ENCODE results near the gene ABCF2.

The ABCF2 gene

DNA sequence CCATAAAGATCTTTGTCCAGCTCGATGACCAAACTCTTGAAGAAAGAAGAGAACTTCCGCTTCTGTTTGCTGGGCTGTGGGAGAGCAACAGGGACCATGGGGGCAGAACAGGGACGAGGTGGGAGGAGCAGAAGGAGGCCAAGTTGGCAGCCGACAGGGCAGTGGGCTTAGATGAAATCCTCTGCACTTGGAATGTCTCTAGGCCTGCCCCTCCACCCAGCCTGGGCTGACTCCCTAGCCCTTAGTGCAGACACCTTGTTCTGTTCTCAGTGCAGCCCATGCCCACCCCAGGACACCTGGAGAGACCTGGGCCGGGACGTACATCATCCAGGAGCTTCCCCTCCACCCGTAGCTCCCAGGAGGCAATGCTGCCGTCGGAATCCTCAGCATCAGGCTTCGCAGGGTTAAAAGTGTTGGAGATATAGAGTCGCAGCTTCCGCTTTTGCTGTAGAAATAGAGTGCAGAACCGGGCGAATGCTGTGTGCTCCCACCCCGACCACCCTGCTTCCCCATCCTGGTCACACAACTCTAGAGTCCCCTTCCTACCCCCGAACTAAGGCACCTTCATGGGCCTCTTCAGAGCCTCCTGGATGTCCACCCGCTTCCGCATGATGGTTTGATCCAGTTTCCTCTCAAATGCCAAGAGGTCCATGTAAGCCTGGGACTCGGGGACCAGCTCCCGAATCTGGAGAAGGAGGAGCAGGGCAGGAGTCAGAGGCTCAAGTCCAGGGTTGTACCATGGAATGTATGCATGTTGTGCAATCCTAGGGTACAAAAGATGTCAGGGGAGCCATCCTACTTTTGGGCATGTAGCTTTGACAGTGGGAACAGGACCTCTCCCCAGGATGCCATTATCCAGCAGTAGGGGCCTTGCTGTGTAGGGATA lies 15.4 kb upstream of the ABCF2 start:
- DNase-seq (ENCODE audit: low read depth in 2 of 2, low spot score in 1 of 2), result no peak

- DNase-seq (ENCODE audit: low read depth in 2 of 2, low spot score in 1 of 2), result no peak
Observed at GRCh38 chr7:151241755-151242096, 14.7 kb upstream of the ABCF2 start.

DNA sequence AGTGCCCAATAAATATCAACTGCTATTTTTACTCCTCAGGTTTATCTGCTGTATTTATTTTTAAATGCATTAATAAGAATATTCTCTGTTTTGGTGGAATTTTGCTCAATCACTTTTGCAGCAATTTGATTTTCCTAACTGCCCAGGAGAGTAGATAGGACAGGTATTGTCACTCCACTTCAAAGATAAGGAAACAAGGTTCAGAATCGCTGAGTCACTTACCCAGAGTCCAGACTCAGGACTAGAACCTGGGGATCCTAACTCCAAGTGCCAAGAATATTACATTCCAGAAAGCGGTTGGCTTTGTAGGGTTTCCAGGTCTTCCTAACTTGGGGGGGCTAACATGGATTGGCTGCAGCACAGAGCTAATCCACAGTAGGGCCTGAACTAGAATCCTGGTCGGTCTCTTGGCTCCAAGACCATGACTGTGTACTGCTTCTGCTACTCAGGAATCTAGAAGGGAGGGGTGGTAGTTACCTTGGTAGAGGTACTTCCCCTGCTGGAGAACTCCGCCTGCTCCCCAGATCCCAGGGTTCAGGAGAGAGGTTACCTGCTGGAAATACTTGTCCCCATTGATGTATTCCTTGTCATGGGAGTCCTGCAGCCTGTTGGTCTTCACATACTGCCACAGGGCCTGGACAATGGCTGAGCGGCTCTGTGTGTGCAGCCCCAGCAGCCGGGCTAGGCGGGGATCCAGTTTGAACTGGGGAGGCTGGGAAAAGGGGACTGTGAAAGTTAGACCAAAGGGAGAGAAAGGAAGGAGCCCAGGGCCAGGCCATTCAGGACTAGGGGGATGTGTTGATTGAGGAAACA lies 14.1 kb upstream of the ABCF2 start:
- DNase-seq (ENCODE audit: low read depth in 2 of 2, low spot score in 1 of 2), result no peak

GRCh38 chr7:151240536-151240935 lies 13.5 kb upstream of the ABCF2 start:
- no peak for DNase-seq (ENCODE audit: low read depth in 2 of 2, low spot score in 1 of 2)

DNA sequence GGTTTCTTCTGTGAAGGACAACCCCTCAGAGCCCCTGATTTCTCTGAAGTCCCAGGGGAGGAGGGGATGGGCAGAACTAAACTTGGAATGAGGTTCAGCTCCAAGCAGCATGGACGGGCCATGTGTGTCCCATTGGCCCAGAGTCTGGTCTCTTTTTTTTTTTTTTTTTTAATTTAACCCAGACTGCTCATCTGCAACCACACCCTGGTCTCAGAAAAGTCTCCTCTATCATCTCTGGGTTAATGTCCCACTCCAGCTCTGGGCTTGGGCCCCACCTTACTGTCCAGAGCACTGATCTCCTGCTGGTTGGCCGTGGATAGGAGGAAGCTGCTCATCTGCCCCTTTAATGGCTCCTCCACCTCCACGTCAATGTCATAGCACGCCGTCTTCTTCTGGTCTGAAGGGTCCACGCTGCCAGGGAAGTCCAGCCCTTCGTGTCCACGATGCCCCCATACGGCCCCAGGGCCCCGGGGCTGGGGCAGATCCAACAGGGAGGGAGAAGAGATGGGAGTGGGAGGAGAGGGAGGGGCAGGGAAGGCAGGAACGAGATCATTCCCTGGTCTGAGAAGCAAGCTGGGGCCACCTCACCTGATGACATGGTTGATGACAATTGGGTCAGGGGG lies 12.9 kb upstream of the ABCF2 start:
- no peak for DNase-seq (ENCODE audit: low read depth in 2 of 2, low spot score in 1 of 2)

DNA sequence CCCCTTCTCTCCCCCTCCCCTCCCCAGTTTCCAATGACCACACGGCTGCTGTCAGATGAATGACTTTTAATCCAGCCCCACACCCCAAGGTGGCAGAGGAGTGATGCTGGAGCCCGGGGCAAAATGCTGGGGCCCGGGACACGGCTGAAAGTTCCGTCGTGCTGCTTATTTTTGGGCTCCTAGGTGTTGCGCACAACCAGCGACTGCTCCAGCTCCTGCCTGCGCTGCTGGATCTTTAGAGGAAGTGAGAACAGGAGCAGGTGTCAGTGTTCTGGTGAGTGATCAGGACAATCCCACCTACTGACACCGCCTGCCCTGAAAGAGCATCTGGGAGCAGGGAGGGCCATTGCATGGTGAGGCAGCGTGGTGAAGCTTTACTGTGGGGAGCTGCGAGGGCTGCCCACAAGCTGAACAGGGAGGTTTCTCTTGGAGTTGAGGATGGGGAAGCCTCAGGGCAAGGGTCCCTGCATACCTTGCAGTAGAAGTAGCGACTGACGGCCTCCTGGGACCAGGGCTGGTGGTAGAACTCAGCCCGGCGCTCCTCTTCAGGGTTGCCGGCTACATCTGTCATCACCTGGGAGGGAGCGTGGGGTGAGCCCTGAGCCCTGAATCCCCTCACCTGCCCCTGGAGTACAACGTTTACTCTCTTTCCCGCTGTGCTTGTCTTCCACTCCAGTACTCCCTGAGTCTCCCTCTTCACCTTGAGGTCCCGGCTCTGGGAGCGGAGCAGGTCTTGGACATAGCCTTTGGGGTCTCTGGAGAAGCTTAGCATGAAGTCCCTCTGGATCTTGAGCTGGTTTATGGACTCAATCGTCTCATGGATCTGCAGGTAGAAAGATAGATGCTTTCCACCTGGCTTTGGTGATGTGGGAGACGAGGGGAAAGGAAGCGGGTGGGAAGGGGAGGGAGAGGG lies 12.2 kb upstream of the ABCF2 start:
- DNase-seq (ENCODE audit: low read depth in 2 of 2, low spot score in 1 of 2), result no peak

GRCh38 chr7:151238190-151238810 lies 11.3 kb upstream of the ABCF2 start:
- no peak for DNase-seq (ENCODE audit: low read depth in 2 of 2, low spot score in 1 of 2)

- DNase-seq (ENCODE audit: low read depth in 2 of 2, low spot score in 1 of 2), result no peak
Observed at GRCh38 chr7:151237244-151238189, 10.5 kb upstream of the ABCF2 start.

GRCh38 chr7:151236406-151236805 lies 9.4 kb upstream of the ABCF2 start:
- no peak for DNase-seq (ENCODE audit: low read depth in 2 of 2, low spot score in 1 of 2)

DNA sequence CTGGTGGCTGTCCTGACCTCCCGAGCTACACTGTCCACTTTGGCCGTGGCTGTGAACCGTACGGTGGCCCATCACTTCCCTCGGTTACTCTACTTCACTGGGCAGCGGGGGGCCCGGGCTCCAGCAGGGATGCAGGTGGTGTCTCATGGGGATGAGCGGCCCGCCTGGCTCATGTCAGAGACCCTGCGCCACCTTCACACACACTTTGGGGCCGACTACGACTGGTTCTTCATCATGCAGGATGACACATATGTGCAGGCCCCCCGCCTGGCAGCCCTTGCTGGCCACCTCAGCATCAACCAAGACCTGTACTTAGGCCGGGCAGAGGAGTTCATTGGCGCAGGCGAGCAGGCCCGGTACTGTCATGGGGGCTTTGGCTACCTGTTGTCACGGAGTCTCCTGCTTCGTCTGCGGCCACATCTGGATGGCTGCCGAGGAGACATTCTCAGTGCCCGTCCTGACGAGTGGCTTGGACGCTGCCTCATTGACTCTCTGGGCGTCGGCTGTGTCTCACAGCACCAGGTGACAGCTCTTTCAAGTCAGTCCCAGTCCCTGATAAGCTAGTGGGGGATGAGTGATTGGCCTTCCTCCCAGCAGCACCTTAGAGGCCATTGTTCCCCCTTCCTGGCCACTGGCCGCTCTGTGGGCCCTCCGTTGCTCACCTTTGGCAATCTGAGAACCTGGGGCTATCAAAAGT lies 8.2 kb upstream of the ABCF2 start:
- DNase-seq (ENCODE audit: low read depth in 2 of 2, low spot score in 1 of 2), result no peak

- no peak for DNase-seq (ENCODE audit: low read depth in 2 of 2, low spot score in 1 of 2)
Observed at GRCh38 chr7:151233804-151234203, 6.8 kb upstream of the ABCF2 start.

DNA sequence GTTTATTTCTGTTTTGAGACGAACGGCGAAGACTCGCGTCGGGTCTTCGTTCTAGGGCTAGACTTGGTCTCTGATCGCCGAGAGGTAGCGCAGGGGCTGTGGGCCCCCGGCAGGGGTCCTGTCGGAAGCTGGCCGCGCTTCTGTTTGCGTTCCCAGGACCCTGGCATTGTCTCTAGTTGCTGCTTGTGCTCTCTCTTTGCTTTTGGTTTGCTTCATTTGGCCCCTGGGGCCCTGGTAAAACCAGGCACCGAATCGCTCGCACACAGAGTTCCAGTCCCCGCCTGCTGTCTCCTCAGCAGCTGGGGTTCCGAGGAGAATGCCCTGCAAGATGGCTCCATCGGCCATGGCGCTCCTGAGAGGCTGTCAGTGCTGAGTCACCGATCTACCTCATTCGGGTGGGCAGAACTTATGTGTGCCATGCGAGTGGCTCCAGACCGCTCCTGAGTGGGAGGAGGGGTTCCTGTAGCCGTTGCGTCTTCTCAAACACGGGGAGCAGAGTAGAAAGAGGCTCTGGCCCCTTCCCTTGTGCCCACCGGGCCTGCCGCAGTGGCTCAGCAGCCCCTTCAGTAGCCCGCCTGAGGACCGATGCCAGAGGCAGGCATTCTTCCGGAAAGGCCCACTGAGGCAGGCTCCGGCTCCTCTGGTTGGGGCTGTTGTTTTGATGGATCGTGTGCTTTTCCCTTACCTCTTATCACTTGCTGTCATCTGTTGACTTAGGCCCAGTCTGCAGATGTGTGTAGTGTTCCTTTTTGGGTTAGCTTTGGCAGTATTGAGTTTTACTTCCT lies 6.1 kb upstream of the ABCF2 start:
- peak in 1 of 2 donors; percentile 52 for DNase-seq (ENCODE audit: low read depth in 2 of 2, low spot score in 1 of 2)

GRCh38 chr7:151232091-151232916 lies 5.3 kb upstream of the ABCF2 start, which contains the start of gene CHPF2:
TSS of gene CHPF2 (plus strand) at chr7:151232483. CDS start at chr7:151234012, 1,529 bp downstream.
- DNase-seq (ENCODE audit: low read depth in 2 of 2, low spot score in 1 of 2), result peak; percentile 76 to 85

DNA sequence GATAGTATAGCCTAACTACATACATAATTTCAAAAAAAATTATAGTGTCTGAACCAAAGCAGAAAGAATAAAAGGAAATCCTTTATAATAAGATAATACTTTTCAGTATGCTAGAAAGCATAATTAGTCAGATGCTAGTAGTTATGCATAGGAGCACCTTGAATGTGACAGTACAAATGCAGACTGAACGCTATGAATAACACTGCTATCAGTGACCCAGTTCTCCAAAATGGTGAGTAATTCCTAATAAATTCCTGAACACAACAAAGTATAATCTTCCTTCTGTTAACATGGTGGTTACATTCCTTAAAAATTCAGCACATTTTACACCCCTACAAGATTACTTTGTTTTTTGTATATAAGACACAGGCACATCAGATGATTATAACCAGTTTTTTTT lies 4.1 kb upstream of the ABCF2 start:
- no peak for DNase-seq (ENCODE audit: low read depth in 2 of 2, low spot score in 1 of 2)

DNA sequence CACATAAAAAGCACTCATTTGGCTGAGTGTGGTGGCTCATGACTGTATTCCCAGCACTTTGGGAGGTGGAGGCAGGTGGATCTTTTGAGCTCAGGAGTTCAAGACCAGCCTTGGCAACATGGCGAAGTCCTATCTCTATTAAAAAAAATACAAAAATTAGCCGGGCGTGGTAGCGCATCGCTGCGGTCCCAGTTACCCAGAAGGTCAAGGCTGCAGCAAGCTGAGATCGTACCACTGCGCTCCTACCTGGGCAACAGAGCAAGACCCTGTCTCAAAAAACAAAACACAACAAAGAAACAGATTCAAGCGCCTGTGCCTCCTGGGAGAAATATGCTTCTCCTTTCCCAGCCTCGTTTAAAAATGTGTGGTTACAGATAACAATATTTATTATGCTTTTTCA lies 2.2 kb upstream of the ABCF2 start:
- DNase-seq (ENCODE audit: low read depth in 2 of 2, low spot score in 1 of 2), result no peak

- no peak for DNase-seq (ENCODE audit: low read depth in 2 of 2, low spot score in 1 of 2)
Observed at GRCh38 chr7:151228024-151228866, 1.2 kb upstream of the ABCF2 start.

Measured in stimulated activated CD8-positive, alpha-beta memory T cell treated with anti-CD3 and anti-CD28 coated beads, Interleukin-4, amount 100 ng/mL, for 1 hour (primary cell).